Hepatocyte (in vitro differentiated cells): ENCODE measurements around the gene ATN1. TPM values are rescaled to one million over a fixed set of nuclear protein-coding genes. Genes with fewer than 3 reads are reported as not detected.

ENCODE experiments used
- DNase-seq: peaks from one replicate; pipeline ENCODE4 v3.0.0-alpha.2; 2016; ENCODE audit warnings: low spot score
- H2AFZ ChIP-seq: fragments of 200-600 bp; sonication (generic); 2 replicates; pipeline ENCODE4 v1.6.0; 2016; ENCODE audit warnings: antibody characterized with exemption, mild to moderate bottlenecking
- H3K27ac ChIP-seq: fragments of 200-600 bp; sonication (generic); 2 replicates; pipeline ENCODE4 v1.5.1; 2016; ENCODE audit warnings: mild to moderate bottlenecking
- H3K27me3 ChIP-seq: fragments of 200-600 bp; sonication (generic); 2 replicates; pipeline ENCODE4 v1.6.1; 2016
- H3K36me3 ChIP-seq: fragments of 200-600 bp; sonication (generic); replicated peaks from 2 replicates; pipeline ENCODE4 v1.5.1; 2016; ENCODE audit warnings: low read depth; ENCODE audit not compliant: insufficient read depth
- H3K4me1 ChIP-seq: fragments of 200-600 bp; sonication (generic); 2 replicates; pipeline ENCODE4 v1.5.1; 2016; ENCODE audit warnings: mild to moderate bottlenecking, moderate library complexity; ENCODE audit not compliant: insufficient read depth
- H3K4me2 ChIP-seq: fragments of 200-600 bp; sonication (generic); 2 replicates; pipeline ENCODE4 v1.6.0; 2016
- H3K4me3 ChIP-seq: fragments of 200-600 bp; sonication (generic); 2 replicates; pipeline ENCODE4 v1.5.1; 2016; ENCODE audit warnings: mild to moderate bottlenecking
- H3K79me2 ChIP-seq: fragments of 200-600 bp; sonication (generic); 2 replicates; pipeline ENCODE4 v1.6.0; 2017; ENCODE audit warnings: mild to moderate bottlenecking
- H3K9me2 ChIP-seq: fragments of 200-600 bp; sonication (generic); replicated peaks from 2 replicates; pipeline ENCODE4 v1.6.0; 2017; ENCODE audit warnings: mild to moderate bottlenecking; ENCODE audit not compliant: insufficient read depth
- H3K9me3 ChIP-seq: fragments of 200-600 bp; sonication (generic); 2 replicates; pipeline ENCODE4 v1.5.1; 2016; ENCODE audit warnings: low read depth, mild to moderate bottlenecking
- H4K20me1 ChIP-seq: fragments of 200-600 bp; sonication (generic); 2 replicates; pipeline ENCODE4 v1.6.0; 2016; ENCODE audit warnings: mild to moderate bottlenecking; ENCODE audit not compliant: insufficient read depth, poor library complexity, severe bottlenecking
- EZH2 ChIP-seq: fragments of 200-600 bp; sonication (generic); IDR thresholded peaks from 2 replicates; pipeline ENCODE4 v1.6.1; 2016; ENCODE audit warnings: antibody characterized with exemption, mild to moderate bottlenecking, borderline replicate concordance
- EZH2phosphoT487 ChIP-seq: fragments of 200-600 bp; sonication (generic); IDR thresholded peaks from one replicate; pipeline ENCODE4 v1.6.1; 2018; ENCODE audit warnings: antibody characterized with exemption, mild to moderate bottlenecking, low read depth, moderate library complexity; ENCODE audit not compliant: unreplicated experiment, severe bottlenecking
- WGBS: methylation state at CpG from one replicate; pipeline ENCODE4 v1.1.6; 2016; ENCODE audit warnings: low lambda C conversion rate; ENCODE audit errors: missing lambda C conversion rate; 5-methylcytosine and 5-hydroxymethylcytosine counted together
- polyA plus RNA-seq: library from polyadenylated mRNA; unstranded; fragments of >200 nt; fragmentation: Nextera tagmentation; extraction: Ambion mirVana; gene quantifications from 2 replicates; pipeline ENCODE4 v1.2.1, GENCODE V29; 2016
- total RNA-seq: library from RNA; depleted of rRNA; stranded (reverse); fragments of >200 nt; gene quantifications from 2 replicates; pipeline ENCODE4 v1.2.3, GENCODE V29; 2014
- TF ChIP-seq, protein P1 (sequence below): fragments of 200-600 bp; sonication (generic); IDR thresholded peaks from 2 replicates; pipeline ENCODE4 v1.5.1; 2016; ENCODE audit warnings: antibody characterized with exemption, mild to moderate bottlenecking; ENCODE audit not compliant: poor library complexity

Gene ATN1
- total and polyA plus RNA-seq, 2 experiments from 2014 or later: 15.8 to 32.7 TPM

DNA sequence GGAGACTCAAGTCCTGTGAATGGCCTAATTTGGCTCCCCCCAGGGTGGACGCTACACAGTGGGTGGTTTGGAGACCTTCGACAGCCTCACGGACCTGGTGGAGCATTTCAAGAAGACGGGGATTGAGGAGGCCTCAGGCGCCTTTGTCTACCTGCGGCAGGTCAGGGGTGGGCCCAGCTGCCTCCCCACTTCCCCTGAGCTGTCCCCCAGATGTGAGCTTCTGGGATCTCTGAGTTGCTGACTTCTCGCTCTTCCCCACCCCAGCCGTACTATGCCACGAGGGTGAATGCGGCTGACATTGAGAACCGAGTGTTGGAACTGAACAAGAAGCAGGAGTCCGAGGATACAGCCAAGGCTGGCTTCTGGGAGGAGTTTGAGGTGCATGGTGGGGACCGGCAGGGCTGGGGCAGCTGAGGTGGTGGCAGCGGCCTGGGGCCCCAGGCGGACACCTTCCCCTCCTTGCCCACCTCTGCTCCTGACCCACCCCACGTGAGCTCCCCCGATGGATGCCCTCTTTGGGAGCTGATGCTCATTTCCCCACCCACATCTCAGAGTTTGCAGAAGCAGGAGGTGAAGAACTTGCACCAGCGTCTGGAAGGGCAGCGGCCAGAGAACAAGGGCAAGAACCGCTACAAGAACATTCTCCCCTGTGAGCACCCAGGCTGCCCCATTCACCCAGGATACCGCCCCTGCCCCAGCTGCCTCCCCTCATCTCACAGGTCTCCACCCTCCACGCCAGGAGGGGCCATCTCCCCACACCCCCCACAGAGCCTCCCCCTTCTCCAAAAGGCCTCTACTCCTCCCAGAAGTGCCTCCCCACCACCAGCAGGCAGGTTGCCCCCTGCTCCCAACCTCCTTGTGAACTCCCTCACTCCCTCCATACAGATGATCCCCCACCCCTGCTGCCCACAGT lies 27.6 kb downstream of the ATN1 start:
- Histone ChIP-seq H3K9me2 (no peaks in the 10 kb centered on the region), H3K4me3 (no peak overlapping the region), H3K4me1 (peaks cover 3% of the 10 kb centered on the region), H4K20me1 (no peaks in the 10 kb centered on the region), H3K27me3 (no peaks in the 10 kb centered on the region), H3K9me3 (no peaks in the 10 kb centered on the region), H3K27ac (no peak overlapping the region), H2AFZ (no peak overlapping the region), H3K36me3 (no peaks in the 10 kb centered on the region), H3K79me2 (no peaks in the 10 kb centered on the region), H3K4me2 (no peak overlapping the region)
- TF ChIP-seq EZH2: no peak
- whole genome bisulfite sequencing: 96% methylated on average over 20 of the region's 22 CpGs
- no peak for DNase-seq

GRCh38 chr12:6956021-6956727 lies 28.4 kb downstream of the ATN1 start:
- Histone ChIP-seq H3K4me1 (peaks cover 7% of the 10 kb centered on the region), H3K4me2 (no peak overlapping the region), H2AFZ (no peak overlapping the region), H3K27ac (no peak overlapping the region), H4K20me1 (no peaks in the 10 kb centered on the region), H3K79me2 (no peaks in the 10 kb centered on the region), H3K36me3 (no peaks in the 10 kb centered on the region), H3K9me2 (no peaks in the 10 kb centered on the region), H3K4me3 (no peak overlapping the region), H3K9me3 (no peaks in the 10 kb centered on the region), H3K27me3 (no peaks in the 10 kb centered on the region)
- DNase-seq: no peak
- TF ChIP-seq, protein P1, sequence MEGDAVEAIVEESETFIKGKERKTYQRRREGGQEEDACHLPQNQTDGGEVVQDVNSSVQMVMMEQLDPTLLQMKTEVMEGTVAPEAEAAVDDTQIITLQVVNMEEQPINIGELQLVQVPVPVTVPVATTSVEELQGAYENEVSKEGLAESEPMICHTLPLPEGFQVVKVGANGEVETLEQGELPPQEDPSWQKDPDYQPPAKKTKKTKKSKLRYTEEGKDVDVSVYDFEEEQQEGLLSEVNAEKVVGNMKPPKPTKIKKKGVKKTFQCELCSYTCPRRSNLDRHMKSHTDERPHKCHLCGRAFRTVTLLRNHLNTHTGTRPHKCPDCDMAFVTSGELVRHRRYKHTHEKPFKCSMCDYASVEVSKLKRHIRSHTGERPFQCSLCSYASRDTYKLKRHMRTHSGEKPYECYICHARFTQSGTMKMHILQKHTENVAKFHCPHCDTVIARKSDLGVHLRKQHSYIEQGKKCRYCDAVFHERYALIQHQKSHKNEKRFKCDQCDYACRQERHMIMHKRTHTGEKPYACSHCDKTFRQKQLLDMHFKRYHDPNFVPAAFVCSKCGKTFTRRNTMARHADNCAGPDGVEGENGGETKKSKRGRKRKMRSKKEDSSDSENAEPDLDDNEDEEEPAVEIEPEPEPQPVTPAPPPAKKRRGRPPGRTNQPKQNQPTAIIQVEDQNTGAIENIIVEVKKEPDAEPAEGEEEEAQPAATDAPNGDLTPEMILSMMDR: no peak
- no peak for TF ChIP-seq EZH2
- TF ChIP-seq EZH2phosphoT487: no peak
- 89% methylated on average over 28 of the region's 28 CpGs for WGBS

GRCh38 chr12:6957151-6957701 lies 29.5 kb downstream of the ATN1 start:
- WGBS: 92% methylated on average over 19 of the region's 20 CpGs
- H3K79me2 ChIP-seq: no peaks in the 10 kb centered on the region
- no peak overlapping the region for H3K4me2 ChIP-seq
- TF ChIP-seq EZH2phosphoT487 (no peak), EZH2 (no peak)
- TF ChIP-seq, protein P1: no peak
- no peak overlapping the region for H3K27ac ChIP-seq
- no peaks in the 10 kb centered on the region for H3K27me3 ChIP-seq
- H3K9me2 ChIP-seq: no peaks in the 10 kb centered on the region
- H3K4me3 ChIP-seq: no peak overlapping the region
- no peaks in the 10 kb centered on the region for H4K20me1 ChIP-seq
- peaks cover 13% of the 10 kb centered on the region for H3K4me1 ChIP-seq
- DNase-seq: no peak
- no peak overlapping the region for H2AFZ ChIP-seq
- H3K9me3 ChIP-seq: no peaks in the 10 kb centered on the region
- no peaks in the 10 kb centered on the region for H3K36me3 ChIP-seq
